Measurements from ENCODE around the gene PRRC2A. TPM values are rescaled to one million over a fixed set of nuclear protein-coding genes. Genes with fewer than 3 reads are reported as not detected.
A peak's percentile ranks its signal among the peaks of the same experiment; 100 is the strongest.

The PRRC2A gene
- polyA plus RNA-seq, 1 donor (not counting 4 experiments of a cell fraction or from before 2014, with no cell fraction given) = 20.5 TPM

DNA sequence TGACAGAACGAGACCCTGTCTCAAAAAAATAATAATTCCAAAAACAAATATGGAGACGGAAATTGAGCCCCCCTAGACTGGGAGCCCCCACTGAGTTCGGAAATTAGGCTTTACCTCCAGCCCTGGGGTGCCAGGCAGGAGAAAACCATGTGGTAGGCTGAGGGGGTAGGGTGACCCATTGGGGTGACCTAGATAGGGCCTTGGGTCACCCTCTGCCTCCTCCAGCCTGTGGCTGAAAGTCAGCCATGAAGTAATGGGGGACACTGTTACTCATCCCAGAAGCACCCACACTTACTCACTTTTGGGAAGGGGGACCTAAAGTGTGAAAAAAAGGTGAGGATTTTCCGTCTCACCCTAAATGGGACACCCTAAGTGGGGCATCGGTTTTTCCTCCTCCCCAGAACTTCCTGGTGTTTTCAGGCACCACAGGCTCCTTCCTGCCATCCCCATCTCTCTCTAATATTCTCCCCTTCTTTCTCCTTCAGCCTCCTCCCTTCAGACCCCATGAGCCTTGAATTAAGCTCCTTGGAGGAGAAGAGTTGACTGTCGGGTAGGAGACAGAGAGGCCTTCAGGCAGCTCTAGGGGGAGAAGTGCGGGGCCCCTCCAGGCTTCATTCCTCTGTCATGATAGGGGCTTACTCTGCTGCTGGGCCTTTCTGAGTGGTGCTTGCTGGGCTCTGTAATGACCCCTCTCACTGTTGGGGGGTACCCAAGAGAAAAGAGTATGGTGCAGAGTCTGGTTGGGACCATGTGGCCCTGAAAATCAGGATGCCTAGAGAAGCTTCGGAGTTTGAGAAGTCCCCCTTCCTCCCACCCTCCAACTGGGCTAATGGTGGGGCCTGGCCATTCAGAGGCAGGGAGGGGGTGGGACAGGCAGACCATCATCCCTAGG, 40.7 kb upstream of the PRRC2A start:
- H3K27me3 ChIP-seq (ENCODE audit: control insufficient read depth, extremely low read depth, insufficient read depth, low read length) = no peaks in the 10 kb centered on the region
- H3K9me1 ChIP-seq (ENCODE audit: control insufficient read depth, extremely low read depth, insufficient read depth, low read length) = no peaks in the 10 kb centered on the region
- dilution Hi-C loops (cut with MboI; ENCODE audit: extremely low pct_ligation_motif_present, low sequenced_read_pairs) = no loop called here
- H3K79me2 ChIP-seq (ENCODE audit: control insufficient read depth, insufficient read depth, low read length) = no peaks in the 10 kb centered on the region
- H3K4me1 ChIP-seq (ENCODE audit: control insufficient read depth, extremely low read depth, insufficient read depth, low read length) = peaks cover 23% of the 10 kb centered on the region
- H3K36me3 ChIP-seq (ENCODE audit: control insufficient read depth in 2 of 2, extremely low read depth in 1 of 2, insufficient read depth in 2 of 2, low read length in 2 of 2) = no peaks in the 10 kb centered on the region
- H3K9me3 ChIP-seq (ENCODE audit: control insufficient read depth, low read depth, low read length) = no peaks in the 10 kb centered on the region
- FAIRE-seq = no peak
- H3K4me2 ChIP-seq (ENCODE audit: control insufficient read depth, extremely low read depth, insufficient read depth, low read depth, low read length) = no peak overlapping the region
- TF ChIP-seq, protein P1, sequence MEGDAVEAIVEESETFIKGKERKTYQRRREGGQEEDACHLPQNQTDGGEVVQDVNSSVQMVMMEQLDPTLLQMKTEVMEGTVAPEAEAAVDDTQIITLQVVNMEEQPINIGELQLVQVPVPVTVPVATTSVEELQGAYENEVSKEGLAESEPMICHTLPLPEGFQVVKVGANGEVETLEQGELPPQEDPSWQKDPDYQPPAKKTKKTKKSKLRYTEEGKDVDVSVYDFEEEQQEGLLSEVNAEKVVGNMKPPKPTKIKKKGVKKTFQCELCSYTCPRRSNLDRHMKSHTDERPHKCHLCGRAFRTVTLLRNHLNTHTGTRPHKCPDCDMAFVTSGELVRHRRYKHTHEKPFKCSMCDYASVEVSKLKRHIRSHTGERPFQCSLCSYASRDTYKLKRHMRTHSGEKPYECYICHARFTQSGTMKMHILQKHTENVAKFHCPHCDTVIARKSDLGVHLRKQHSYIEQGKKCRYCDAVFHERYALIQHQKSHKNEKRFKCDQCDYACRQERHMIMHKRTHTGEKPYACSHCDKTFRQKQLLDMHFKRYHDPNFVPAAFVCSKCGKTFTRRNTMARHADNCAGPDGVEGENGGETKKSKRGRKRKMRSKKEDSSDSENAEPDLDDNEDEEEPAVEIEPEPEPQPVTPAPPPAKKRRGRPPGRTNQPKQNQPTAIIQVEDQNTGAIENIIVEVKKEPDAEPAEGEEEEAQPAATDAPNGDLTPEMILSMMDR (optimal IDR thresholded peaks at IDR 0.05 in 1 of 3, IDR thresholded peaks at IDR 0.05 in 1 of 3, conservative IDR thresholded peaks at IDR 0.05 in 1 of 3; ENCODE audit: extremely low read depth in 1 of 3, insufficient read depth in 2 of 3, low read length in 3 of 3) = no peak
- TF ChIP-seq EZH2 (IDR thresholded peaks at IDR 0.05; ENCODE audit: low read length) = no peak
- no peak for DNase-seq (ENCODE audit: low read depth, low spot score)
- H3K4me3 ChIP-seq (ENCODE audit: control insufficient read depth in 2 of 3, extremely low read depth in 1 of 3, insufficient read depth in 2 of 3, low read depth in 1 of 3, low read length in 3 of 3) = no peak overlapping the region
- no peak overlapping the region for H3K9ac ChIP-seq (ENCODE audit: control insufficient read depth, extremely low read depth, insufficient read depth, low read length)
- H4K20me1 ChIP-seq (ENCODE audit: control insufficient read depth, extremely low read depth, insufficient read depth, low read length) = no peaks in the 10 kb centered on the region
- no peak overlapping the region for H3K27ac ChIP-seq (ENCODE audit: control insufficient read depth, insufficient read depth, low read length)
- H2AFZ ChIP-seq (ENCODE audit: control insufficient read depth, low read length) = no peak overlapping the region

DNA sequence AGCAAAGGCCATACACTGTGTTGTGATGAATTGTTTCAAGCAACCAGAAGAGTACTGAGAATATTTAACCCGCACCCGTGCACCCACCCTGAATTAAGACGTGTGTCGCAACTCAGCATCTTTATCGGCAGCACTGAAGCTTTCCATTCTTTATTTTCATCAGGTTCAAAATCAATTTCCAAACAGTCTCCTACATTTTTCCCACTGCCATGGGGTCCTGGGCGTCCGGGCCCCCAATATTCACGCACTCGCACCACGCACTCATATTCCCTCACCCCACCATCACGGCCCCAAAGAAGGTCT, 40.1 kb upstream of the PRRC2A start:
- Histone ChIP-seq H3K4me2 (ENCODE audit: control insufficient read depth, extremely low read depth, insufficient read depth, low read depth, low read length) (peak overlapping the region; percentile 93), H3K4me3 (ENCODE audit: control insufficient read depth in 2 of 3, extremely low read depth in 1 of 3, insufficient read depth in 2 of 3, low read depth in 1 of 3, low read length in 3 of 3) (peak overlapping the region in 2 of 3 experiments; percentile 50 to 90), H2AFZ (ENCODE audit: control insufficient read depth, low read length) (peak overlapping the region; percentile 82), H3K27ac (ENCODE audit: control insufficient read depth, insufficient read depth, low read length) (peak overlapping the region; percentile 59), H3K9me3 (ENCODE audit: control insufficient read depth, low read depth, low read length) (no peaks in the 10 kb centered on the region), H3K27me3 (ENCODE audit: control insufficient read depth, extremely low read depth, insufficient read depth, low read length) (no peaks in the 10 kb centered on the region), H3K9ac (ENCODE audit: control insufficient read depth, extremely low read depth, insufficient read depth, low read length) (peak overlapping the region; percentile 87), H3K9me1 (ENCODE audit: control insufficient read depth, extremely low read depth, insufficient read depth, low read length) (no peaks in the 10 kb centered on the region), H4K20me1 (ENCODE audit: control insufficient read depth, extremely low read depth, insufficient read depth, low read length) (no peaks in the 10 kb centered on the region), H3K79me2 (ENCODE audit: control insufficient read depth, insufficient read depth, low read length) (no peaks in the 10 kb centered on the region), H3K4me1 (ENCODE audit: control insufficient read depth, extremely low read depth, insufficient read depth, low read length) (peaks cover 19% of the 10 kb centered on the region), H3K36me3 (ENCODE audit: control insufficient read depth in 2 of 2, extremely low read depth in 1 of 2, insufficient read depth in 2 of 2, low read length in 2 of 2) (no peaks in the 10 kb centered on the region)
- dilution Hi-C loops (cut with MboI; ENCODE audit: extremely low pct_ligation_motif_present, low sequenced_read_pairs) = no loop called here
- FAIRE-seq (no peak), DNase-seq (ENCODE audit: low read depth, low spot score) (no peak)
- no peak for TF ChIP-seq EZH2 (IDR thresholded peaks at IDR 0.05; ENCODE audit: low read length)
- TF ChIP-seq, protein P1 (optimal IDR thresholded peaks at IDR 0.05 in 1 of 3, IDR thresholded peaks at IDR 0.05 in 1 of 3, conservative IDR thresholded peaks at IDR 0.05 in 1 of 3; ENCODE audit: extremely low read depth in 1 of 3, insufficient read depth in 2 of 3, low read length in 3 of 3) = no peak
